ENCODE data around the gene EVPL. TPM values are rescaled to one million over a fixed set of nuclear protein-coding genes. Genes with fewer than 3 reads are reported as not detected.

The EVPL gene
- total and polyA plus RNA-seq, 2 of the 13 experiments (the other 11 are each of a cell fraction or from before 2014, with no cell fraction given), result 2.1 to 8.2 TPM

- TF ChIP-seq RARA (CRISPR knock-in tag; IDR thresholded peaks at IDR 0.05) (no peak), WIZ (CRISPR knock-in tag; IDR thresholded peaks at IDR 0.05) (no peak), EHMT2 (IDR thresholded peaks at IDR 0.05; ENCODE audit: borderline replicate concordance, low read depth, low read length) (no peak), SAFB2 (CRISPR knock-in tag; IDR thresholded peaks at IDR 0.05; ENCODE audit: borderline replicate concordance, low read depth) (no peak), ZNF275 (CRISPR knock-in tag; IDR thresholded peaks at IDR 0.05; ENCODE audit: borderline replicate concordance) (no peak), NCOA5 (CRISPR knock-in tag; IDR thresholded peaks at IDR 0.05) (no peak), NR2C2 (CRISPR knock-in tag; IDR thresholded peaks at IDR 0.05; ENCODE audit: borderline replicate concordance) (no peak), ZNF597 (CRISPR knock-in tag; IDR thresholded peaks at IDR 0.05) (no peak), ZNF12 (CRISPR knock-in tag; IDR thresholded peaks at IDR 0.05) (no peak), ARID5B (CRISPR knock-in tag; IDR thresholded peaks at IDR 0.05) (no peak), NCOR1 (IDR thresholded peaks at IDR 0.05; ENCODE audit: borderline replicate concordance, low read length) (no peak), TBX3 (IDR thresholded peaks at IDR 0.05; ENCODE audit: borderline replicate concordance) (no peak), ZNF530 (CRISPR knock-in tag; IDR thresholded peaks at IDR 0.05; ENCODE audit: low read depth) (no peak), CBX5 (CRISPR knock-in tag; IDR thresholded peaks at IDR 0.05; ENCODE audit: borderline replicate concordance) (no peak), ZNF512 (CRISPR knock-in tag; IDR thresholded peaks at IDR 0.05) (no peak), ZBTB3 (CRISPR knock-in tag; IDR thresholded peaks at IDR 0.05; ENCODE audit: borderline replicate concordance, low read depth) (no peak), ZNF709 (CRISPR knock-in tag; IDR thresholded peaks at IDR 0.05) (no peak), MAFF (IDR thresholded peaks at IDR 0.05; ENCODE audit: low read depth, low read length) (no peak), ZFP41 (CRISPR knock-in tag; IDR thresholded peaks at IDR 0.05; ENCODE audit: borderline replicate concordance) (no peak), CREBL2 (CRISPR knock-in tag; IDR thresholded peaks at IDR 0.05; ENCODE audit: borderline replicate concordance) (no peak), JARID2 (CRISPR knock-in tag; IDR thresholded peaks at IDR 0.05; ENCODE audit: insufficient replicate concordance) (peak; percentile 23)
Observed at GRCh38 chr17:75980188-75981018, 46.7 kb downstream of the EVPL start (continued).

All from HepG2 (cell line).